Epithelial cell of proximal tubule (primary cell): Measurements from ENCODE around the gene NLE1. TPM values are rescaled to one million over a fixed set of nuclear protein-coding genes. Genes with fewer than 3 reads are reported as not detected.

Source experiments
- total RNA-seq: library from RNA; depleted of rRNA; stranded (reverse); fragments of >200 nt; gene quantifications from 2 replicates; pipeline ENCODE4 v1.2.3, GENCODE V29; 2015

NLE1 gene
- total RNA-seq, 1 donor from 2014 or later: 27.0 TPM

Other genes with a start within 250 kb of the NLE1 start
- gene CCT6B, start 180.8 kb downstream of the NLE1 start, total RNA-seq: 0.36 and 4.4 TPM in 2 replicates
- gene ZNF830, start 180.8 kb downstream of the NLE1 start, total RNA-seq: 10.3 and 17.7 TPM in 2 replicates
- 36.2 and 40.9 TPM in 2 replicates for gene LIG3, start 161.8 kb downstream of the NLE1 start, total RNA-seq
- gene RFFL, start 78.6 kb downstream of the NLE1 start, total RNA-seq: 17.7 and 31.5 TPM in 2 replicates
- gene RAD51D, start 22.4 kb downstream of the NLE1 start, total RNA-seq: 14.5 and 17.2 TPM in 2 replicates
- gene FNDC8, start 20.7 kb downstream of the NLE1 start, total RNA-seq: not detected in 2 replicates
- gene UNC45B, start 5.5 kb upstream of the NLE1 start, total RNA-seq: not detected in 2 replicates
- gene SLC35G3, start 52.1 kb upstream of the NLE1 start, total RNA-seq: not detected in 2 replicates
- 15.6 and 28.8 TPM in 2 replicates for gene SLFN5, start 100.8 kb upstream of the NLE1 start, total RNA-seq
- 2.1 and 2.8 TPM in 2 replicates for gene SLFN11, start 231.3 kb upstream of the NLE1 start, total RNA-seq